ENCODE measurements around the gene CAPZB.

Gene CAPZB

DNA sequence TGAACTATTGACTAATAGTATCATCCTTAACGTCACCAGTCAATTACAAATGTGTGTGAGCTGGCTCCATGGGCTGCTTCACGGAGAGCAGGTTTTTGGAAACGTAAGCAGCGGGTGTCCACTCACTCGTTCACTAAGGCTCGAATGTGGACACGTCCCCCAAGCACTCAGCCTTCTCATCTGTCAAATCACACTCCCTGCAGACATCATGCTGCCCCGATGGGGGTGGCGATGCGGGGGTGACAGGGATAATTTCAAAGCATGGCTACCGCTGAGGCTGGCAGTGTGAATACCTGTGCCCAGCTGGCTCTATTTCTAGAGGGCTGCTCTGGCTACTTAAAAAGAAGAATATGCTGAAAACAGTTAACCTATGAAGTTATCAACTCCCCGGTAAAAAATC, 71.3 kb downstream of the CAPZB start:
- in situ Hi-C loops (cut with HindIII; ENCODE audit: low sequenced_read_pairs) = no loop called here

DNA sequence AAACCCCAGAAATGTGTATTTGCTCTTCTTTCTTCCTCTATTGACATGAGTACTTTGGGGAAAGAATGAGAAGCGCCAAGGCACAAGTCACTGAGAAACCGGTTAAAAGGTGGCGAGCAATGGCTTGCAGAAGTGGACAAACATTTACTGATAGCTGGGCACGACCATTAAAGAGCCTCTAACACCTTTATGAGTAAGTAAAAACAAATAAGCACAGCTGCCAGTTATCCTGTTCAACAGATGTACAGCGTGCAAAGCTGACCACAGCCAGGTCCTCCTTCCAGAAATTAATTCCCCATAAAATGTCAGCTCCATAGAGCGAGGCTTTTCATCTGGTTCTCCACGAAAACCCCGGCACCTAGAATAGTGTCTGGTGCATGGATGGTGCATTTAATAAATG, 72.7 kb downstream of the CAPZB start:
- in situ Hi-C loops (cut with HindIII; ENCODE audit: low sequenced_read_pairs) = no loop called here

GRCh38 chr1:19411612-19412011, 73.7 kb downstream of the CAPZB start:
- in situ Hi-C loops (cut with HindIII; ENCODE audit: low sequenced_read_pairs) = no loop called here

GRCh38 chr1:19410393-19410792, 74.9 kb downstream of the CAPZB start:
- in situ Hi-C loops (cut with HindIII; ENCODE audit: low sequenced_read_pairs) = no loop called here

GRCh38 chr1:19409477-19410341, 75.6 kb downstream of the CAPZB start:
- in situ Hi-C loops (cut with HindIII; ENCODE audit: low sequenced_read_pairs) = loop anchor here (5.0 kb wide), 1 partner anchor 173 kb away; no protein-coding TSS in a partner anchor

GRCh38 chr1:19407494-19408096, 77.7 kb downstream of the CAPZB start:
- in situ Hi-C loops (cut with HindIII; ENCODE audit: low sequenced_read_pairs) = loop anchor here (5.0 kb wide), 1 partner anchor 175 kb away; no protein-coding TSS in a partner anchor

- in situ Hi-C loops (cut with HindIII; ENCODE audit: low sequenced_read_pairs) = loop anchor here (5.0 kb wide), 1 partner anchor 176 kb away; no protein-coding TSS in a partner anchor
Observed at GRCh38 chr1:19406680-19407079, 78.7 kb downstream of the CAPZB start.

GRCh38 chr1:19405761-19406487, 79.4 kb downstream of the CAPZB start:
- in situ Hi-C loops (cut with HindIII; ENCODE audit: low sequenced_read_pairs) = loop anchor here (5.0 kb wide), 1 partner anchor 176 kb away; no protein-coding TSS in a partner anchor

GRCh38 chr1:19405195-19405760, 80.1 kb downstream of the CAPZB start:
- in situ Hi-C loops (cut with HindIII; ENCODE audit: low sequenced_read_pairs) = loop anchor here (5.0 kb wide), 1 partner anchor 177 kb away; no protein-coding TSS in a partner anchor

- in situ Hi-C loops (cut with HindIII; ENCODE audit: low sequenced_read_pairs) = loop anchor here (5.0 kb wide), 1 partner anchor 178 kb away; no protein-coding TSS in a partner anchor
Observed at GRCh38 chr1:19404748-19405147, 80.6 kb downstream of the CAPZB start.

DNA sequence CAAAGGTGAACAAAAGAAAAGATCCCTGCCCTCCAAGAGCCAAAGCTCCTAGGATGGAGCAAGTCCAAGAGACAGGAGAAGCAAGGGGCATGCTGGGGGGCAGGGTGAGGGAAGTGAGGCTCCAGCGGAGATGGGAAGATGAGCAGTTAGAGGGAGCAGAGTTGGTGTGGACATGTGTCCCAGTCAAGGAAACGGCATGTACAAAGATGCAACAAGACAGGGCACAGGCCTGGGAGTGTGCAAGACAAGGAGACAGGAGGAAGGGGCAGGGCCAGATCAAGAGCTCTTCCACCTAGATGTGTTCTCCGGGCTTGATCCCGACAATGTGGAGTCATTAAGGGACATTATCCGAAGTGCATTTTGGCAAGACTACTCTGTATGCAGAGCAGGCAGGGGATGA, 82.1 kb downstream of the CAPZB start:
- in situ Hi-C loops (cut with HindIII; ENCODE audit: low sequenced_read_pairs) = no loop called here

- in situ Hi-C loops (cut with HindIII; ENCODE audit: low sequenced_read_pairs) = no loop called here
Observed at GRCh38 chr1:19402031-19402813, 83.1 kb downstream of the CAPZB start.

DNA sequence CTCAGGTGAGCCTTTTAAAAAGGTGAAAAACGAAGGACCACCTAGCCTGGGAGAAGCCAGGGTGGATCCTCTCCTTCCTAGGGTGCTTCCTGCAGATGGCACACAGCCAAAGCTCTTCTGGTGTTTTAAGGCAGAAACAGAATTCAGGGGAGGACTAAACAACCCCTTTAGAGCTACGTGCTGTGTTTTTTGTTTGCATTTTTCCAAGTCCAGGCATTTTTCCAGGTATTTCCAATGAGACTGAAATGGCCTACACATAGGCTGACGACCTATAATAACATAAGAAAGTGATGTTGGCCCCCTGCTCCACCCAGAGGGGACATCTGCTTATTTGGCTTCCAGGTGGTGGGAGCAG, 83.8 kb downstream of the CAPZB start:
- in situ Hi-C loops (cut with HindIII; ENCODE audit: low sequenced_read_pairs) = no loop called here

GRCh38 chr1:19400875-19401534, 84.3 kb downstream of the CAPZB start:
- in situ Hi-C loops (cut with HindIII; ENCODE audit: low sequenced_read_pairs) = no loop called here

- in situ Hi-C loops (cut with HindIII; ENCODE audit: low sequenced_read_pairs) = no loop called here
Observed at GRCh38 chr1:19400192-19400611, 85.1 kb downstream of the CAPZB start.

- in situ Hi-C loops (cut with HindIII; ENCODE audit: low sequenced_read_pairs) = no loop called here
Observed at GRCh38 chr1:19398309-19398760, 87.0 kb downstream of the CAPZB start.

- in situ Hi-C loops (cut with HindIII; ENCODE audit: low sequenced_read_pairs) = no loop called here
Observed at GRCh38 chr1:19397217-19397945, 88.0 kb downstream of the CAPZB start.

- in situ Hi-C loops (cut with HindIII; ENCODE audit: low sequenced_read_pairs) = no loop called here
Observed at GRCh38 chr1:19396280-19396679, 89.1 kb downstream of the CAPZB start.

GRCh38 chr1:19395678-19396192, 89.6 kb downstream of the CAPZB start:
- in situ Hi-C loops (cut with HindIII; ENCODE audit: low sequenced_read_pairs) = no loop called here

All from endothelial cell of hepatic sinusoid (primary cell).